NCI-H524 (cell line): ENCODE measurements around the gene PARVA.

Source experiments
- DNase-seq, 2 experiments: peaks; one replicate each; lab custom pipeline; 2025; lab: John Stamatoyannopoulos, UW

PARVA gene

DNA sequence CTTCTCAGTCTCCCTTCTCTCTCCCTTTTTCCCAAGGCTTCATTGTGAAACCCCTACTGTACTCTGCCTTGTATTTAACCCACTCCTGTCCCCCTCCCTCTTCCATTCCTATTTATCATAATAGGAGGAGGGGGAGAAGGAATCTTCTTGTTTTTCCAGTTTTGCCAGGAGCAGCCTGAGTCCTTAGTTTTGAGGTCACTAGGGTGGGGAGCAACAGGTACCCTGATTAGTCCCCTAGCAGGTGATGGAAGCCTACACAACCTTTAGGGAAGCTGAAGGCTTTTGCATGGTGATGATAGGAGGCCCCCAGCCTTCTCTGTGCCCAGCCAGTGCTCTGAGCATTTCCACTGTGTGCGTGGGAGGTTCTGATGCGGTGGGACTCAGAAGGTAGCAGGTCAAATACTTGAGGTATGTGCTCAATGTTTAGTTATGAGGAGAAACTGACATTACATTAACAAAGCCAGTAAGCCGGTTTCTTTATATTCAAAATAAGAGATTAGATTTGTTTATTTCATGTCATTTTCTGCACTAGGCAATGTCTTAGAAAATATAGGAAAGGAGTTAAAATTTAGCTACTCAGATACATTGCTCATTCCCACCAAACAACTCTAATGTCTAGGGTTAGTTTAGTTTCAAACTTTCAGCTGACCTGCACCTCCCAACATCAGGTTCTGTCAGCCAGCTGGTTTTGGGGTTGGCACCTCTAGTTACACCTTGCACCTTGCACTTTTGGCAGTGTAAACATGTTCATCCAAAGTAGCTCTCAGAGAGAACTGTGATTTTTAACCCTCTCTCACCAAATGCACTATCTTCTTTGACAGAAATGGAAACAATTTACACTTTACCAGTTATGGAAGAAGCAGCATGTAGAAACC is 26.0 kb downstream of the PARVA start:
- no peak for DNase-seq

DNA sequence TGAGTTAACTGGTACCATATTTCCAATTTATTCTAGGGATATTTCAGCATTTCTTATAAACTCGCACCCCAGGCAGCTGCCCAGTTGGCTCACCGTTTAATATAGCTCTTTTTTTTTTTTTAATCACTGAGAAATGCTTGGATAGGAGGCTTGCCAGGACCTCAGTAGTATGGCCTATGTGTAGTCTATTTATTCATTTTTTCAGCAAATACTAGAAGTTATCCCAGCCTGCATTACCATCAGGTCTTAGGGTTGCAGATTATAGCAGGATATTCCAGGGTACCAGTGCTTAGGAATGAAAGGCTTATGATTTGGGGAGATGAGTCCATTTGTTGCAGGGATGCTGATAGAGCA is 26.6 kb downstream of the PARVA start:
- DNase-seq = no peak

DNA sequence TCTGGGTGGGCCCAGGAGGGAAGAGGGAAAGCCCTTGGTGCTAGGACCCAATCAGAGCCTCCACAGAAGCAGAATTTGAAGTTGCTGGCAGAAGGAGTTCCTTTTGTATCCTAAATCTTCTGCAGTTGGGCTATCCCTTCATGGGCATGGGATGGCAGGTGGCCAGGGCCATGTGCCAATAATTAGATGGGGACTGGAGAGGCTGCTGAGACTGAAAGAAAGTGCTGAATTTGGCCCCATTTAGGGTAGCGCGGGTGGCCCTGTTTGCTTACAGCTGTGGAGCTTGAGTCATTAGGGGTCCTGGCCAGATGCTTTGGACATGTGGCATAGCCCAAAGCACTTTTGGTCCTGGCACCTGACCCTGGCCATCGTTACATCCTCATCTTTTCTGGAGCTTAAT is 27.1 kb downstream of the PARVA start:
- no peak for DNase-seq

DNA sequence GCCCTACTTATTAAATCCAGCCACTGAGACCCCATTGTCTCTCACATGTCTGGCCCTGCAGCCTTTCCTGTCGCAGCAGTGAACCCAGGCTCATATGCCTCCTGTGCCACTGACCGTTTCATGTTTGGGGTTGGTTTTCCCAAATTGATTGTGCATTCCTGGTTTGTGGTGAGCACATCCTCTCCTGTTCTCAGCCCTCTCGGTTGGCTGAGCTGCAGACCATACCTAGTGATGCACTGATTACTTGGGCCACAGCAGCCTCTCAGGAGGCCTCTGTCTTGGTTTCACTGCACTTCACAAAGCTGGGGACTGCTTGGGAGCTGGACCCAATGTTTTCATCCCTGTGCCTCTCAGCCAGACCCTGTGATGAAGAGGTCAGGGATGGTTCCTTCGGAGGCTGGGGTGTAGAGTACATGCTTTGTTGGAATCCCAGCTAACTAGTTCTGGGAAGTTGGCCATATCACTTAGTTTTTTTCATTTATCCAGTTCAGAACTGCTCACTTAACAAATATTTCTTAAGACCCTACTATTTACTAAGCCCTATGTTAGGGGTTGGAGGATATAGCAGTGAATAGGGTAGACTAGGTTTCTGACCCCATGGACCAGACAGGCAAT is 30.9 kb downstream of the PARVA start:
- no peak for DNase-seq

DNA sequence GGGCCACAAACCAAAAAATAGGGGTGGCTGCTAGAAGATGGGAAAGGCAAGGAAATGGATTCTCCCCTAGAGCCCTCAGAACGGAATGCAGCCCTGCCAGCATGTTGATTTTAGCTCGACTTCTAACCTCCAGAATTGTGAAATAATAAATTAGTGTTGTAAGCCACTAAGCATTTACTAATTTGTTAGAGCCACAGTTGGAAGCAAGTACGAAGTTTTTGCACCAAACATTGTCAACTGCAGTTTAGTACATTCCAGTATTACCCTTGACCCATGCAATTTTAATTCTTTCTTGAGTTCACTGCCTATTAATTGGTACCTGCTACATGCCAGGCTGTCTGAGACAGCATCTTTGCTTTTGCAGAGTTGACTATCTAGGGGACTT is 32.2 kb downstream of the PARVA start:
- no peak for DNase-seq

DNA sequence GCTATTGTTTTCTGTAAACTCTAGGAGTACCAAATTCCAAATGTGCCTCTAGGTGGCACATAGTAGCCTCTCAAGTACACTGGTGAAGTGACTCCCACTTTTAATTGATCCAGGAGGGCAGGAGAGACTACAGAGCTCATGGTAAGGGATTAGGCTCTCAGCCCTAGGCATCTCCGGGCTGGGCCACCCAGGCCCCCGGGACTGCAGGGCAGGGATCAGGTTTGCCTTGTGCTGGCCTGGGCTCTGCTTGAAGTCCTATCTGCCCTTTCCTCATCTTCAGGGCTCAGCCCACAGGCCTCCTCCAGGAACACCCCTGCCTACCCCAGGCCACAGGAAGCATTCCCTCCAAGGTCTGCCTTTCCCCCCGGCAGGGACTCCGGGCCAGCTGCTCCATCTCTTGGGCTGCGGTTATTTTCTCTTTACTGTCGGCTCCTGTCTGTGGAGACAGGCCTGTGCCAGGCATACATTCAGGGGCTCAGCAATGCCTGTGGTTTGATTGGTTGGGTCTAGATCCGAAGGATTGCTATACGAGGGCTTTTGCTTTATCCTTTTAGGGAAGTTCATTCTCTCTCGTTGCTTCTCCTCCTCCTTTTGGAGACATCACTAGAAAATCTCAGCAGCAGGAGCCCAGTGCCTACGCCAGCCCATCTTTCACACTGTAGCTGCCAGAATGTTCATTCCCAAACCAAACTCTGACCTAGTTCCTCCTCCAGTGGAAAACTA is 32.8 kb downstream of the PARVA start:
- peak; percentile 79 to 90 for DNase-seq

DNA sequence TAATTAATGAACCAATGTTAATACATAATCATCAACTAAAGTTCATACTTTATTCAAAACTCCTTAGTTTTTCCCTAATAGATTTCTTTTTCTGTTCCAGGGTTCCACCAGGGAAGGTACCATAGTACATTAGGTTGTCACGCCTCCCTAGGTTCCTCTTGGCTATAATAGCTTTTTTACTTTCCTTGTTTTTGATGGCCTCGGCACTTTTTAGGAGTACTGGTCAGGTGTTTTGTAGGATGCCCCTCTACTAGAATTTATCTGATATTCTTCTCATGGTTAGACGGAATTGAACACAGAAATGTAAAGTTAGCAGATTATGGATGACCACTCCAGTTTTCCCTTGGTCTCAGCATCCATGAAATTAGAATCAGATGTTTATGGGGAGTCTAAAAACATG is 34.0 kb downstream of the PARVA start:
- no peak for DNase-seq

DNA sequence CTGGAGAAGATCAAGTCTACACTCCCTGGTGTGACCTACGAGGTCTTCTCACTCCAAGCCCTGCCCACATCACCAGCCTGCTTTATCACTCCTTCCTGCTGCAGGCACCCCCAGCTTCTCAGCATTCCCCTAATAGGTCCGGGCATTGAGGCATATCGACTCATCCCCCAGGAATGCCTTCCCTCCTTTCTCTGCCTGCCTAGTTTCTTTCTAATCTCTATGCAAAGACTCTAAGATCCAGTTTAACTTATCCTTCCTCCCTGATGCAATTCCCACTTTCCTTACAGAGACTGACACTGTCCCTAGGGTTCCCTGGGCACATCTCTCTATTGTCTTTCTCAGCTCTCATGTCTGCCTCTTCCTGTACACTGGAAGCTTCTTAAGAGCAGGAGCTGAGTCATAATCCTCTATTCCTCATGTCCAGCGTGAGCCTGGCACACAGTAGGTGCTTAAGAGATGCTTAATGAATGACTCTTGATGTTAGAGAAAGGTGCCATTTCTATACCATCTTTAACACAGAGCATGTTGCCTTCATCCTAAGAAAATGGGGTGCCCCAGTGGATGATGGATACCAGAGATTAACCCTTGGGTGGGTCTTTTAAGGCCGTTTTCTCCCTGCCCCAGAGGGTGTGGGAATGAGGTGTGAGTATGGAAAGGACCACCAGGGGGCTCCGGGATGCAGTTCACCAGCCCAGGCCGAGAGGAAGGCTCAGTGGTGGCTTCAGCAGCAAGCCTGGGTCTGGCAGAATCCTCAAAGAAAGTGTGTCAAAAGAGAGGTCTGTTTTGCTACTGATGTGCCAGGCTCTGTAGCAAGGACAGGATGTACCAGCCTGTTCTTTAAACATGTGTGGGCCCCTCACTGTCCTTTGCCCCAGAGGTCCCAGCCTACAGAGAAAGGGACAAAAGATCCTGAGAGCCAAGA is 34.7 kb downstream of the PARVA start:
- DNase-seq = peak; percentile 51 to 73

DNA sequence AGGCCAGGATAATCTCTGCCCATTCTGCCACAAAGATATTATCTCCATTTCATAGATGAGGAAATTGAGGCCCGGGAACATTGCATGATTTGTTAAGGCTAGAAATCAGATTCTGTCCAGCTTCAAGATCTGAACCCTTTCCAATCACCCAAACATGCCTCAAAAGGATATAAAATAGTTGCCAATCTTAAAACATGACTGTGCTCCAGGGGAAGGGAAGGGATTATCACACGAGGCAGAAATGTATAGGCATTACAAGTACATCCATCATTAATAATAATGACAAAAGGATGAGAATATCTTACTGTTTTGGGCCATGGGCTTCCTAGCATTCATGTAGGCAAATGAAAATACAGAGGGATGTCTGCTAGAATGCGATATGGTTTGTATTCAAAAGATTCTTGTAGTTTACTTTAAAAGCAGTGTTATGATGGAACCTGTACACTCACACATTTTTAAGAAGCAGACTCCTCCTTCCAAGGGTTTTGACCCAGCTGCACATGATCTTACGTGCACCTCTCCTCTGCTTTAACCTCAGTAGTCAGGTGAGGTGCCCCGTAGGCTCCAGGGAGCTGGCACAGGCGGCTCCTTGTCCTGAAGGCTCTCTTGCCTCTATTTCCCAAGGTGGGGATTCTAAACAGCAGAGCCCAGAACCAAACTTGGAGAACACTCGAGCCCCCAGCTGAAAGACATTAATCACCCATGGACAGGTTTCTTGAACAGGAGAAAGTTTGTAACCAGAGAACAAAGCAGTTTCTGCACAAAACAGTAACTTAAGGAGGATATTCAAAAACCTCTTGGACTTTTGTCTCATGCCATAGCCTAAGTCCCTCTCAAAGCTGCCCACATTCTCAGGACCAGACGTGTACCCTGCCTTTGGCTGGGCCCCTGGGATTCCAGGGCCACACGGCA is 36.0 kb downstream of the PARVA start:
- no peak for DNase-seq

DNA sequence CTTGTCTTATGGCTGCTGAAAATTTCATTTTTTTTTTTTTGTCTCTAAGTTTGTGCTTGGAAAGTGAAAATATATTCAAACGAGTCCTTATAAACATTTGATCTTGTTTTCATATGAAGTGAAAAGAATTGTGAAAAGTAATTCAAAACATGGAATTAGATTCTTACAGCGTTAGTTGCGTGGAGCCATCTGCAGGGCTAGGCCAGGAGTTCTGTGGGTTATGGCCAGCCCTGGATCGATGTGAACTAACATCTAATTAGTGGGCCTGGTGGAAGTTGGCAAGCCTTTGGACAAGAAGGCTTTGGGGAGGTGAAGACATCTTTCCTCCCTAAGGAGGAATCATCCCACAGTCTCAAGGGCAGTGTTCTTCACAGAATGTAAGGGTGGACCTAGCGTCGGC is 37.2 kb downstream of the PARVA start:
- no peak for DNase-seq

DNA sequence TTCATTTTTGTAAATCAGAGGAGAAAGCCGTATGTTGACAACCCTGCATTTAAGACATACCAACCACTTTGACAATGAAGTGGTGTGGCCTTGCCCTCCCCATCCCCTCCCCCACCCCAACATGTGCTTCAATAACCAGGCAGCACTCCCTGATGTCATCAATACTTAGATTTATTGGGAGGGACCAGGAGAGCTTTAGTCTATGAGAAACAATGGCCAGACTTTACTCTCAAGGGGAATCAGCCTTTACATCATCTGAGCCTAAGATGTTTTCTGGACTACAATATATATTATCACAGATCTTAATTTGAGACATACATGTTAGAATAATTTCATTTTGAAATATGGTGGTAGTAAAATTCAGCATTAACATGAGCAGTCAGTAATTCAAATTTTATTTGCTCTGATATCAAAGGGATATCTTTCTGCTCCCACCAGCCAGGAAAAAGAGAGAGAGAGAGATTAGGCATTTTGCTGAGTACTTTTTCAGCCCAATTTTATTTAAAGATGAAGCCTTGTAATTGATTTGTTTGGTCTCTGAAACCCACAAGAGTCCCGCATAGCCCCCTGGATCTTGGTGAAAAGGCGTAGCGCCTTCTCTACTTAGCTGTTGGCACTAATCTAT is 38.1 kb downstream of the PARVA start:
- DNase-seq = no peak

DNA sequence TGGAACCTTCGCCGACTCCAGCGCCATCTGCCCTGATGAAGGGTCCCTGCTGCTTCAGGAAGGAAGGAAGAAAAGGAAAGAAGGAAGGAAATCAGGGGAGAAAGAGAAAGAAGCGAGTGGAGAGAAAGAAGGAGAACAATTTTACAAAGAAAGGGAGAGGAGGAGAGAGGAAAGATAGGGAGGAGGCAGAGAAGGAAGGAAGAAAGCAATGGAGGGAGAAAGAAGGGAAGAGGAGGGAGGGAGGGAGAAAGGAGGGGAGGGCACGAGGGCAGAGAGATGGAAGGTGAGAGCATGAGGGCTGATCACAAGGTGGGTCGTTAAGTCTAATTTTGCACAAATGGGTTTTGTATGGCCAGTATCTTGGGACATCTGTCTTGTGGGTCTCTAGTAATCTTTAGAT is 39.2 kb downstream of the PARVA start:
- peak in 1 of 2 experiments; percentile 20 for DNase-seq

DNA sequence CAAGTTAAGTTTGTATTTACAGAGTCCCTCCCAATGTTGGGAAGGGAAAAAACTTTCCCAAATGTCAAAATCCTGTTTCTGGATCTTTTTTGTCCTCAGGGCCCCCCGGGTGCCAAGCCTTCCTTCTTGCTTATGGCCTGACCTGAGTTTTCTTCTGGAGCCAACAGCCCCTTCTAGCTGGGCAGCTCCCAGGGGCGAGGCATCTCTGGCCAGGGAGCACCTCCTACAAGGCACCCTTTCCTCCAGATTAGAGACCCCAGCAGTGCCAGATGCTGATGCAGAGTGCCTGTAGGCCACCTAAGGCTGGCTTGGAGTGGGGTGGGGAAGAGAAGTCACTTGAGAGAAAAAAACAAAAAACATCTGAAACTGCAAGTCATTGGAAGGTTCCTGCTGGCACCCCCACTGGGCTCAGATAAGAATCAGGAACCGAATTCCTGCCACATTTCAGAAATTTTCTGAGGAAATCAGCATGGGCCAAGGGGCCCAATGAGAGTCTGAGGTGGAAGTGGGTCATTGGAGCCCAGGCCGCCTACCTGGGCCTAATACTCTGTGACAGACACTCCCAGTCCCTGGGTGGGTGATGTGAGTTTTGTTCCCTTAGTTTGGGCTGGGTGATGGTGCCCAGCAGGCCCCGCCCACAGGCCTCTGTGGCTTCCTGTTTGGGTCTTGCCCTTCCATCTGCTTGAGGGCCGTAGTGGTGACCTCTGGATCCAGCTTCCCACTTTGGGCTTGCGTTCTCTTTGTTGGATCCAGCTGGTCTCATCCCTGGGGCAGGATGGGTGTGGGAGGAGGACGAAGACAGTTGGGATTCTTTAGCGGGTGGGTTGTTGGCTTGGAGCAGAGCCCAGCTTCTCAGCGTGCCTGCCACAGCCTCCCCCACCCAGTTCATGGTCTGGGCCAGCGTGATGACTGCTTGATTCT is 40.6 kb downstream of the PARVA start:
- no peak for DNase-seq

DNA sequence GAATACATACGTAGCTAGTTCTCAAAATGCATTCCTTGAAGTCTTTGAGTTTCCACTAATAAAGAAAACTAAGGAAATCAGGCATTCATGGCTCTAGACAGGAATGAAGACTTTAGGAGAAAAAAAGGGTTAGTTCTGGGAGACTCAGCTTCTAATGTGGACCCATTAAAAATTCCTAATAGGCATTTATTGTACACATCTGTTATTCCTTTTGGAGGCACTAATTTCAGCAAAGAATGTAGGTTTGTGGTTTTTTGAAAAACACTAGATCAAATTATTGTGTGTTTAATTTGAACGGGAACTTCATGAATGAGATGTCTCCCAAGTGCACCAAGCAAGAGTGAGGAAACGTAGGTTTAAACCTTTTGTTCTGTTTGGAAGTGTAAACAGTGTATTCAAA is 42.7 kb downstream of the PARVA start:
- DNase-seq = no peak

DNA sequence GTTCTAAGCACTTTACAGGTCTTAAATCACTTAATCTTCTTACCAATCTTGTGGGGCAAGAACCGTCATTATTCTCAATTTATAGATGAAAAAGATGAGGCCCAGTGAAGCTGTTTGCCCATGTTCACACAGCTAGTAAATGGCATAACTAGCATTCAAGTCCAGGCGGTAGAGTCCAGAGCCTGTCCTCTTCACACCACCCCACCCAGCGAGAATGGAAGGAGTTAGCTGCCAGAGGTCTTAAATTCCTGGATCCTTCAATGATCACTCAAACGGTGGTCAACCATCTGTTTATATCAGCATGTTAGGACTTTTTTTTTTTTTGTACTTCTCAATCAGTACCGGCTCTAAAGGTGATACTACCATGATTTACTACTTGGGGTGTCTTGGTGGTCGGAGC is 43.3 kb downstream of the PARVA start:
- peak; percentile 30 to 68 for DNase-seq

DNA sequence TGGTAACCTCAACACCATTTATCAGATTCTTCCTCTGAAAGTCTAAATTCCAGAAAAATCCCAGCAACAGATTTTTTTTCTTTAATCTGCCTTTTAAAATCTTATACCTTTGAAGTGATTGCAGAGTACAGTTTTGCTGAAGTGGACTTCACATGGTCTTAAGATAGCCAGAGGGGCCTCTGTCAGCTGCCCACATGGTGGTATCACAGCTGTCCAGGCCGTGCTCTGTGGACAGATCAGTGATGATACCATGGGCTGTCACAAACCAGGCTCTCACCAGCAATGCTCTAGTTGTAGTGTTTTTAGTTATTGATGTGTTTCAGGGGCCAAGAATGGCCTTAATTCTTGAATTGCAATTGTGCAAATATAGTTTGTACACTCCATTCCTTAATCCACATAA is 44.0 kb downstream of the PARVA start:
- DNase-seq = peak in 1 of 2 experiments; percentile 46

DNA sequence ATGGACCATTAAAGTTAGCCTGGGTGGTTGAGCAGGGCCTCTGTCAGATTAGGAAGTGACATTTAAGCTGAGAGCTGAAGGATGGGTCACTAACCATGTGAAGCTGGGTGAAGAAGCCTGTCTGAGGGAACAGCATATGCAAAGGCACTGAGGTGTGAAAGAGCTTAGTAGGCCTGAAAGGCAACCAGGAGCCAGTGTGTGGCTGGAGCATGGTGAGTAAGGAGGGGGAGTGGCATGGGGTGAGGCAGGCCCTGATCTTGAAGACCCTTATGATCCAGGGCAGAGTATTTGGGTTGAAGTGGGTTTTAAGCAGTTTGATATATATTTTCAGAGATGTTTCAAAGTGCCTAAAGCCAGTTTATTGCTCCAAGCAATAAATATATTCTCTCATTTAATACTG is 48.8 kb downstream of the PARVA start:
- DNase-seq = no peak

DNA sequence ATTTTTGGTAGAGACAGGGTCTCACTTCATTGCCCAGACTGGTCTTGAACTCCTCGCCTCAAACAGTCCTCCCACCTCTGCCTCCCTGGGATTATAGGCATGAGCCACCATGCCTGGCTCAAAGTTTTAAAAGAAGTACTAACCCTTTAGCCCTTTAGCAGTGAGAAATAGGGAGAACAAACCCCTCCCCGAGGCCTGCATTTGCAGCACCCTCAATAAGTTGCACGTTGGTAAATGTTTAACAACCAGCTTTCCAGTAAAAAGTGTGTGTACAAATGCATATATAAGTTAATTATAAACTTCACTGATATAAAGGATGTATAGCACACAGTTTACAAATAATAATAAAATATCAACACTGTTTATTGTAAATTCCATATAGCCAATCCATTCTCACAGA is 51.8 kb downstream of the PARVA start:
- DNase-seq = no peak

DNA sequence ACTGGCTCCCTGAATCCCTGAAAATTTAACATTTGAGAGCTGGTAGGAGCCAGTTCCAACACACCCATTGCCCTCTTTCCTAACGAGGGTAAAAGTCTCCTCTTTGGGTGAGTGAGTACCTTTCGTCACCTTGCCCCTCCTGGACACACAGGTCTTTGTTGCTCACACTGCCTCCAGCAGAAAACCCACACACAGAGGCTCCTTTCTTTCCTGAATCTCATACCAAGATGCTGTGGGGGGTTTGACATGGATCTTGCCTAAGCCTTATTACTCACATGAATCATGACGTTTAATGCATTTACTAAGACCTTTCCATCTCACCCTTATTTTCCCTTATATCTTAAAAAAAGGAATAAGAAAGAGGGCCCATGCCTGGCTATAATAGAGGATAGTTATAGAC is 53.0 kb downstream of the PARVA start:
- no peak for DNase-seq
